Spinal cord (tissue), 10 donors: ENCODE results near the gene LCN9. TPM values are rescaled to one million over a fixed set of nuclear protein-coding genes. Genes with fewer than 3 reads are reported as not detected.
A peak's percentile ranks its signal among the peaks of the same experiment; 100 is the strongest.
"Not testable (repeated sequence)": the region's sequence is repeated elsewhere in the genome, so short reads cannot be mapped to it uniquely, and the experiment has no call there.

Source experiments
- DNase-seq, 6 donors: peaks; one replicate each; pipeline versions ENCODE4 v3.0.0 to v3.0.0-alpha.2; 2013 to 2015; ENCODE audit warnings: low spot score in 6 of 6, low read depth in 4 of 6
- H3K27ac ChIP-seq: one replicate; pipeline ENCODE4 v1.5.1; 2013; ENCODE audit warnings: low read depth, low read length, control low read depth
- H3K27me3 ChIP-seq: one replicate; pipeline ENCODE4 v1.6.1; 2013; ENCODE audit warnings: low read length; ENCODE audit not compliant: control insufficient read depth, insufficient read depth
- H3K36me3 ChIP-seq: one replicate; pipeline ENCODE4 v1.6.1; 2013; ENCODE audit warnings: low read length; ENCODE audit not compliant: control insufficient read depth, insufficient read depth
- H3K4me1 ChIP-seq: one replicate; pipeline ENCODE4 v1.6.1; 2013; ENCODE audit warnings: low read length; ENCODE audit not compliant: control insufficient read depth, insufficient read depth
- H3K4me3 ChIP-seq: one replicate; pipeline ENCODE4 v1.5.1; 2013; ENCODE audit warnings: low read depth, low read length, control low read depth
- H3K9me3 ChIP-seq: one replicate; pipeline ENCODE4 v1.6.1; 2013; ENCODE audit warnings: low read length; ENCODE audit not compliant: control insufficient read depth, insufficient read depth
- WGBS: methylation state at CpG from one replicate; pipeline ENCODE4 v1.1.5; 2013; ENCODE audit warnings: missing lambda C conversion rate; ENCODE audit not compliant: insufficient coverage; 5-methylcytosine and 5-hydroxymethylcytosine counted together
- polyA plus RNA-seq, 2 donors: library from polyadenylated mRNA; unstranded; fragments of 120-200 nt; gene quantifications; one replicate each; pipeline ENCODE4 v1.2.1, GENCODE V29; 2013; ENCODE audit not compliant: insufficient read length in 2 of 2
- total RNA-seq, 2 donors: library from RNA; depleted of rRNA in 1 of 2; stranded (reverse); fragments of 120-200 nt in 1 of 2; fragments of >200 nt in 1 of 2; gene quantifications; one replicate each; pipeline versions ENCODE4 v1.2.3 to v1.2.4, GENCODE V29; 2013 to 2014
- donor health status: healthy.

Gene LCN9
- total and polyA plus RNA-seq, 4 donors: not detected

DNA sequence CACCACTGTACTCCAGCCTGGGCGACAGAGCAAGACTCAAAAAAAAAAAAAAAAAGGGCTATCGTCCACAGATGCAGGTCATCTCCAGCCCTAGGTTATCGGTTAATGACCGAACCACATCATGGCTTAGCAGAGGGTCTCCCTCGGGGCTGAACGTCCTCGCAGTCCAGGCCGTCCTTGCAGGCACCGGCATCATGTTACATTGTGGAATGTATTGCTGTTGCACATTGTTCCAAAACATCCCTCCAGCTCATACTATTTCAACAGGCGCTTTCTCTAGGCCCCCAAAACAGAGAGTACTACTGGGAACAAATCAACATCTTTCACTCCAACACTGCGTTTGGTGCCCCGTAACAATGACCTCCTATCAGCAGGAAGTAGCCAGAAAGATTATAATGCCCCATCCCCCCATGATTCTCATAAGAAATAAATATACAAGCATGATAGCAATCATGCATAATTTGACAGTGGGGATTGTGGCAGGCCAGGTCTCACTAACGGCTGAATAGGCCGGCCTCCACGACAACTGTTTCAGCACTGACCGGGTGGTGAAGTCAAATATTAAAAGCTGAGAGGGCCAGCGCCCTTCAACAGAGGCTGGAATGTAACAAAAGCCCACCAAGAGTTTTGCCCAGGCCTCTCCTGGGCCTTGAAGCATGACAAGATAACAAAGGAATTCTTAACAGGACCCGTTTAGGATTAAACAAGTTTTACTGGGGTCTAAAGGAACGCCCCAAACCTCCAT lies 1.1 kb upstream of the LCN9 start:
- no peak overlapping the region for H3K4me3 ChIP-seq
- H3K36me3 ChIP-seq: no peaks in the 10 kb centered on the region
- no peaks in the 10 kb centered on the region for H3K27me3 ChIP-seq
- no peak for DNase-seq
- H3K4me1 ChIP-seq: peaks cover 8% of the 10 kb centered on the region
- H3K27ac ChIP-seq: no peak overlapping the region
- no peaks in the 10 kb centered on the region for H3K9me3 ChIP-seq
- 44% methylated on average over 14 of the region's 19 CpGs for WGBS

DNA sequence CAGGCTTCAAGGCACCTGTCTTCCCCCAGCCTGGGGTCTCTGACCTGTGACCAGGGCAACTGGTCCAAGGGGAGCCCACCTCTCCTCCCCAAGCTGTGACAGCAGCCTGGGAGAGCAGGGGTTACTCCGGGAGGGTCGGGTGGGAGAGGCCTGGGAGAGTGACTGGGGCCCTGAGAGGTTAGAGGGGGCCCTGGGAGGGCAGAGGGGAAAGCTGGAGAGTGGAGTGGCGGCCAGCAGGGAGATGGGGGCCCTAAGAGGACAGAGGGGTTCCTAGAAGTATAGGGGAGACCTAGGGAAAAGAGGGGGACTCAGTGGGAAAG lies 302 bp downstream of the LCN9 start:
- no peaks in the 10 kb centered on the region for H3K36me3 ChIP-seq
- H3K27ac ChIP-seq: no peak overlapping the region

DNA sequence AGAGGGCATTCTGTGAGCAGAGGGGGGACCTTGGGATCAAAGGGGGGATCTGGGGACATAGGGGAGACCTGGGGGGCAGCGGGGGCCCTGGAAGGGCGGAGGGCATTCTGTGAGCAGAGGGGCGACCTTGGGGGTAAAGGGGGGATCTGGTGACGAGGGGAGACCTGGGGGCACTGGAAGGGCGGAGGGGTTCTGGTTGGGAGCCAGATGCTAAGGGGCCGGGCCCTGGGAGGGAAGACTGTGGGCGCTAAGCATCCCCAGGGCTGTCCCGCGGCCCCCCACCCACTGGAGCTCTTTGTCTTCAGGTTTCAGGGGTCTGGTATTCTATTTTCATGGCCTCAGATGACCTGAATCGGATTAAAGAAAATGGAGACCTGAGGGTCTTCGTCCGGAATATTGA lies 748 bp downstream of the LCN9 start:
- no peaks in the 10 kb centered on the region for H3K9me3 ChIP-seq
- no peak for DNase-seq
- H3K4me3 ChIP-seq: no peak overlapping the region
- H3K36me3 ChIP-seq: no peaks in the 10 kb centered on the region
- WGBS: 89% methylated on average over 11 of the region's 12 CpGs
- H3K27ac ChIP-seq: no peak overlapping the region
- no peaks in the 10 kb centered on the region for H3K27me3 ChIP-seq
- H3K4me1 ChIP-seq: peaks cover 15% of the 10 kb centered on the region

More for the DNA sequence above, 302 bp downstream of the LCN9 start:
- peaks cover 15% of the 10 kb centered on the region for H3K4me1 ChIP-seq
- H3K9me3 ChIP-seq: no peaks in the 10 kb centered on the region
- 65% methylated on average over 3 of the region's 3 CpGs for WGBS
- DNase-seq: no peak
- no peak overlapping the region for H3K4me3 ChIP-seq
- H3K27me3 ChIP-seq: no peaks in the 10 kb centered on the region

DNA sequence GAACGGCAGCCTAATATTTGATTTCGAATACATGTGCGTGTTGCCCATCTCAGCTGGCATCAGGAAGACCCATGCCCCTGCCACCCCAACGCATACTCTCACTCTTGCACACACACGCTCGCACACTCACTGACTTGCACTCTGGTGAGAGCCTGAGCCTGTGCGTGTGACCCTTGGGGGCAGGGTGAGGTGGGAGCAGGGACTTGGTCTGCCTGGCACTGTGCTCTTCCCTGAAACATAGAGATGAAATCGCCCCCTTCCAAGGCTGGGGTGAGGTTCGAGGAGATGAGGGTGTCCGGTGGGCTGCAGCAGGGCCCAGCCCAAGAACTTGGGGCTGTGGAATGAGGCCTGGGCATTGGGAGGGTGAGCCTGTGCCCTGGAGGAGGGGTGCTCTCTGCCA lies 1.2 kb downstream of the LCN9 start:
- DNase-seq: no peak

DNA sequence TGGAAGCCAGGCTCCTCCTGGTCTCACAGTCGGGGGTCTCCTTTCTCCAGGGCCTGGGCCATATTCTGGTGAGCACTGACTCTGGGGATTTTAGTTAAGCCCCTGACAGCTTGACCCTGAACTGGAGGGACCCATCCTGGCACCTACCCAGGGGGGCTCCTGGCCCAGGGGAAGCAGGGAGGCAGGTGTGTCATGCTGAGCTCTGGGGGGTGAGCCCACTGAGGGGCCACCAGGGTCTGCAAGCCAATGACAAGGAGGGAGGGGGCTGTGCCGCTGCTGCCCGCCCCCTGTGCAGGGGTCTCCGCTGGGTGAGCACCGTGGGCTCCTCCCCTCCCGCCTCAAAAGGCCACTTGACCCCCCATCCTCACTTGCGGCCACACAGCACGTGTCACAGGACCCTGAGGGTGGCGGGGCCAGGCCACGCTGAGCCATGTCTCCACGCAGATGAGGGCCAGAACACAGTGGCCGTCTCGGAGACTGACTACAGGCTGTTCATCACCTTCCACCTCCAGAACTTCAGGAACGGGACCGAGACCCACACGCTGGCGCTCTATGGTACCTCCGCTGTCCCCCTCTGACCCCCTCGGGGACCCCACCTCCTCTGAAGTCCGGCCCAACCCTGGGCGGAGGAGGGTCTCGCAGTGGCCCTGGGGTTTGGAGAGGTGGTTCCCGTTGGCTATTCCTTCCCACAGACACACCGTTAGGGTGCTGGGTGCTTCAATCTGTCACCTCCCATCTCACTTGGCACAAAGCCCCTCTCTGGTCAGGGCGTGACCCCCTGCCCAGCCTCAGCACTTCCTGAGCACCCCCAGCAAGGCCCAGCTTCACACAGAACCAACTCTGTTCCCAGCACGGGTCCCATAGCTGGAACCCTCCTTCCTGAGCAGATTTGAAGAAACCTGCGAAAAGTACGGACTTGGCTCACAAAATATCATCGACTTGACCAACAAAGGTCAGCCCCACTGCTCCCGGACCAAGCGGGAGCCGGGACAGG lies 2.0 kb downstream of the LCN9 start:
- H3K27ac ChIP-seq: no peak overlapping the region
- H3K4me1 ChIP-seq: peaks cover 15% of the 10 kb centered on the region
- H3K4me3 ChIP-seq: no peak overlapping the region
- no peak for DNase-seq
- no peaks in the 10 kb centered on the region for H3K36me3 ChIP-seq
- no peaks in the 10 kb centered on the region for H3K27me3 ChIP-seq
- 90% methylated on average over 26 of the region's 32 CpGs for WGBS
- no peaks in the 10 kb centered on the region for H3K9me3 ChIP-seq

More for the DNA sequence above, 1.2 kb downstream of the LCN9 start:
- no peak overlapping the region for H3K27ac ChIP-seq
- H3K4me3 ChIP-seq: no peak overlapping the region
- no peaks in the 10 kb centered on the region for H3K27me3 ChIP-seq
- H3K9me3 ChIP-seq: no peaks in the 10 kb centered on the region
- H3K36me3 ChIP-seq: no peaks in the 10 kb centered on the region
- 92% methylated on average over 10 of the region's 10 CpGs for WGBS
- peaks cover 15% of the 10 kb centered on the region for H3K4me1 ChIP-seq

DNA sequence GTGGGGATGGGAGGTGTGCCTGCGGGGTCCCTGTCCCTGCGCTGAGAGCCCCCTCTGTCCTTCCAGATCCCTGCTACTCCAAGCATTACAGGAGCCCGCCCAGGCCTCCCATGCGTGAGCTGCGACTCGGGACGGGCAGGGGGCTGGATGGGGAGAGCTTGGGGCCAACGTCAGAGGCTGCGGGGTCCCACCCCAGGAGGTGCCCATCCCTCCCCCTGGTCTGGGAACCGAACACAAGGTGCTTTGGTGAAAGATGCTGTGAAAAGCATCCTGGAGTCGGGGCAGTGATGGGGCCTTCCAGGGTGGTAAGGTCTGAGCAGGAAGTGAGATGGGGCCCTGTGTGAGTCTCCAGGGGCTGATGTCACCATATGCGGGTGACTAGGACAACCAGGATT lies 2.7 kb downstream of the LCN9 start:
- WGBS: 94% methylated on average over 10 of the region's 12 CpGs
- DNase-seq: no peak
- H3K27ac ChIP-seq: no peak overlapping the region

DNA sequence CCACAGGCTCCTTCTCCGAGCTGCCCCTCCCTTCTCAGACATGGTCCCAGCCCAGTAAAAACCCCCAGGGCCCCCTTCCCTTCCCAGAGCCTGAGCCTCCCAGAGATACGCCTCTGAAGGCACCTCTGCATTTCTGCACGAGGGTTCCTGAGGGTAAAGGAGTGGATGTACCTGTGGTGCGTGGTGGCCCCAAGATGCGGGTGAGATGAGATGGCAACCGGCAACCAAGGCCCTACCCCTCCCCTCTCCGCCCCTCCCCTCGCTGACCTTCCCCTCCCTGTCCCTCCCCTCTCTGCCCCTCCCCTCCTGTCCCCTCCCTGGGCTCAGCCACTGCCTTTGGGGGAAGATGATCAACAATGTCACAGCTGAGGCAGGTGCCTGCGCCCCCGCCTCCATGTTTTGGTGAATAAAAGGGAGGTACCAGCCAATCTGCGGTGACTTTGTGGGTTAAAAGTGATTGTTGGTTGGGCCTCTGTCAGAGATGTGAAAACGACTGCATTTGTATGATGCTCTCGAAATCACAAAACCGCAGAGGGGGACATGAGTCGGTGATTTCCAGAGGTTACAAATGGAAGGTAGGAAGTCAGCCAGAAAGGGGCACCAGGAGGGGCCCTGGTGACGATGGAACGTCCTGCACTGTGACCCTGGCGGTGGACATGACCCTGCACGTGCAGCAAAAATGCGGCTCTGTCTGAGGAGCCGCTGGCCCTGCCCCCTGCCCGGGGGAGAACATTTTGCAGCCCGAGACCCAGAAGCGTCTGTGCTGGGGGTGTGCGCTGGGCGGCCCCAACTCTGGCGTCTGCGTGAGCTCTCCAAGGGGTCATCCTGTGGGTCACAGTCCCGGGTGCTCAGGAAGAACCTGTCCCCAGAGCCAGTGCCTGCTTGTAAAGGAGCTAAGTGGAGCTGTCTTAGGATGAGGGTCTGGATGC lies 3.7 kb downstream of the LCN9 start:
- H3K27me3 ChIP-seq: no peaks in the 10 kb centered on the region

More for the DNA sequence above, 2.7 kb downstream of the LCN9 start:
- Histone ChIP-seq H3K36me3 (no peaks in the 10 kb centered on the region), H3K4me3 (no peak overlapping the region), H3K9me3 (no peaks in the 10 kb centered on the region), H3K27me3 (no peaks in the 10 kb centered on the region), H3K4me1 (peaks cover 15% of the 10 kb centered on the region)

DNA sequence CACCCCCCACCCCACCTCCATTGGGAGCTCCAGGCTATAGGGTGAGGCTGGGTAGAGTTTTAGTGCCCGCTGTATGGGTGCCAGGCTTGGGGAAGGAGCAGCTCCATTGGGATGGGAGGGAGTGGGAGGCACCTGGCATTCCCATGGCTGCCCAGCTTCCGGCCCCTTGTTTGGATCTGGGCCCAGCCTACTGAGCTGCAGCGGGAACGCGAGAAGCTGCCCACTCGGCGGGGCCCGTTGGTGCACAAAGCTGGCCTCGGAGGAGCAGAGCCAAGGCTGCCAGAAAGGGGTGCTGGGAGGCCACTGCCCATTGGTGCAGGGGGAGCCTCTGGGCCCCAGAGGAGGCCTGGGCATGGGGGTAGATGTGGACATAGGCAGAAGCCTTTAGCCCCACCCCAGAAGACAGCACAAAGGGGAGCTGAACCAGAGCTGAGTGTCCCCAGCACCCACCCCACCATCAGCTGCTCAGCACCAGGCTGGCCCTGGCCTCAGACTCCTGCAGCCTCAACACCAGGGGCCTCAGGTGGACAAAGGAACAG lies 4.4 kb downstream of the LCN9 start:
- Histone ChIP-seq H3K4me1 (peaks cover 15% of the 10 kb centered on the region), H3K4me3 (no peak overlapping the region), H3K36me3 (no peaks in the 10 kb centered on the region), H3K27me3 (no peaks in the 10 kb centered on the region), H3K27ac (no peak overlapping the region), H3K9me3 (no peaks in the 10 kb centered on the region)
- WGBS: 61% methylated on average over 9 of the region's 9 CpGs
- peak in 2 of 6 donors; percentile 5 to 46 for DNase-seq

More for the DNA sequence above, 3.7 kb downstream of the LCN9 start:
- Histone ChIP-seq H3K9me3 (no peaks in the 10 kb centered on the region), H3K4me1 (peaks cover 15% of the 10 kb centered on the region), H3K27ac (no peak overlapping the region), H3K36me3 (no peaks in the 10 kb centered on the region), H3K4me3 (no peak overlapping the region)
- no peak for DNase-seq
- WGBS: 69% methylated on average over 20 of the region's 29 CpGs

DNA sequence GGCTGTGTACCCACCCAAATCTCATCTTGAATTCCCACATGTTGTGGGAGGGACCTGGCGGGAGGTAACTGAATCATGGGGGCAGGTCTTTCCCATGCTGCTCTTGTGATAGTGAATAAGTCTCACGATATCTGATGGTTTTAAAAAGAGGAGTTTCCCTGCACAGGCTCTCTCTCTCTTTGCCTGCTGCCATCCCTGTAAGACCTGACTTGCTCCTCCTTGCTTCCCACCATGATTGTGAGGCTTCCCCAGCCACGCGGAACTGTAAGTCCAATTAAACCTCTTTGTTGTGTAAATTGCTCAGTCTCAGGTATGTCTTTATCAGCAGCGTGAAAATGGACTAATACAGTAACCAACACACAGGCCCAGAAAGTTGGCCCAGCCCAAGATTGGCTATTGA lies 5.9 kb downstream of the LCN9 start:
- not testable (repeated sequence) for DNase-seq, H3K36me3 ChIP-seq, H3K4me1 ChIP-seq, H3K9me3 ChIP-seq, H3K27me3 ChIP-seq, H3K27ac ChIP-seq, H3K4me3 ChIP-seq
- no CpG with 5 or more reads among the region's 5 CpGs for WGBS
